H1 (cell line): Measurements from ENCODE around the gene CAMTA1. TPM values are rescaled to one million over a fixed set of nuclear protein-coding genes. Genes with fewer than 3 reads are reported as not detected.

Experiments
- CHD1 ChIP-seq: IDR thresholded peaks from 2 replicates; pipeline ENCODE4 v1.6.1; 2012; ENCODE audit warnings: low read depth, low read length, improper control_type of control experiment
- CHD7 ChIP-seq: fragments of 300-600 bp; sonication (generic); IDR thresholded peaks from 2 replicates; pipeline ENCODE4 v1.7.1; 2012; ENCODE audit warnings: low read length, moderate library complexity, mild to moderate bottlenecking, inconsistent platforms; ENCODE audit not compliant: insufficient replicate concordance
- polyA plus RNA-seq, 7 experiments: library from polyadenylated mRNA; depleted of rRNA in 3 of 7; stranded (reverse) in 5 of 7; unstranded in 2 of 7; fragments of >200 nt in 5 of 7; fragments of 200-250 nt in 2 of 7; gene quantifications; 1 replicate in 5 of 7; 2 replicates in 1 of 7; 4 replicates in 1 of 7; pipeline versions ENCODE4 v1.2.1 to v1.2.3, GENCODE V29; 2011 to 2013; ENCODE audit warnings: missing spikeins in 2 of 7, mixed read lengths in 2 of 7
- total RNA-seq: library from RNA; stranded (reverse); fragmentation: NEBNext Ultra II Directional; extraction: Animal tissue kit (Norgen Biotek cat#: 25700); gene quantifications from 2 replicates; pipeline ENCODE4 v1.2.1, GENCODE V29; 2021

CAMTA1 gene
- total and polyA plus RNA-seq, 2 of the 8 experiments (the other 6 are each of a cell fraction or from before 2014, with no cell fraction given): 65.0 to 119 TPM

DNA sequence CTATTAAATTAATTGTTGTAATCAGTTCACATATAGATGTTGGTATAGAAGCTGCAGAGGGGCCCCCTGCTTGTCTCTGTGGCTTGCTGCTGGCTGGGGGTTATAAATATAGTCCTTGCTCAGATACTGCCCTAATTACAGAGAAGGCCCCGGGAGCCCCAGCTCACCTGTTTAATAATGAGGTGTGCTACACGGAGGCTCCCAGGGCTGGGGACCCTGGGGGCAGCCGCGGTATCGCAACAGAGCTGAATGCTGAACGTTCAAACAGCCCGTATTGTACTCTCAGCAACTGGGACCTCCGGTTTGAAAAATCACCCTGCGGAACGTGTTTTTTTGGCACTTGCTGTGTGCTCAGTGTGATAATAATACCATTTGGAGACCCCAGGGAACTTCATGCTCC is 309.3 kb downstream of the CAMTA1 start (continued):
- no peak for TF ChIP-seq CHD7
- TF ChIP-seq CHD1: no peak
